Measurements from ENCODE around the gene MYOCD. TPM values are rescaled to one million over a fixed set of nuclear protein-coding genes. Genes with fewer than 3 reads are reported as not detected.

The MYOCD gene
- total and polyA plus RNA-seq, 9 donors = 2.3 to 44.4 (median 9.1) TPM

GRCh38 chr17:12655936-12656335 lies 9.8 kb upstream of the MYOCD start:
- intact Hi-C loops (cut with DNase I) = no loop called here
- DNase-seq = no peak
- no peak overlapping the region for H3K4me3 ChIP-seq

GRCh38 chr17:12656354-12656753 lies 9.3 kb upstream of the MYOCD start:
- Histone ChIP-seq H3K4me3 (no peak overlapping the region), H3K4me1 (ENCODE audit: insufficient read depth) (peaks cover 3% of the 10 kb centered on the region), H3K36me3 (no peaks in the 10 kb centered on the region), H3K27me3 (no peaks in the 10 kb centered on the region), H3K9me3 (no peaks in the 10 kb centered on the region), H3K27ac (no peak overlapping the region)
- no peak for DNase-seq
- TF ChIP-seq EP300 (IDR thresholded peaks at IDR 0.05) (no peak), POLR2A (IDR thresholded peaks at IDR 0.05) (no peak), CTCF (IDR thresholded peaks at IDR 0.05) (no peak)
- 49 to 73% (median 54%) methylated on average over 2 of the region's 2 CpGs for WGBS, 3 donors
- intact Hi-C loops (cut with DNase I) = no loop called here

More at GRCh38 chr17:12655936-12656335, 9.8 kb upstream of the MYOCD start:
- TF ChIP-seq CTCF (IDR thresholded peaks at IDR 0.05) (no peak), EP300 (IDR thresholded peaks at IDR 0.05) (no peak), POLR2A (IDR thresholded peaks at IDR 0.05) (no peak)
- 73 to 82% (median 79%) methylated on average over 4 of the region's 4 CpGs for WGBS, 3 donors
- H3K4me1 ChIP-seq (ENCODE audit: insufficient read depth) = peaks cover 3% of the 10 kb centered on the region
- no peaks in the 10 kb centered on the region for H3K9me3 ChIP-seq
- no peaks in the 10 kb centered on the region for H3K36me3 ChIP-seq
- no peak overlapping the region for H3K27ac ChIP-seq
- no peaks in the 10 kb centered on the region for H3K27me3 ChIP-seq

GRCh38 chr17:12659500-12659899 lies 6.2 kb upstream of the MYOCD start:
- Histone ChIP-seq H3K27ac (no peak overlapping the region), H3K36me3 (no peaks in the 10 kb centered on the region), H3K9me3 (no peaks in the 10 kb centered on the region), H3K4me3 (no peak overlapping the region), H3K27me3 (no peaks in the 10 kb centered on the region), H3K4me1 (ENCODE audit: insufficient read depth) (peaks cover 8% of the 10 kb centered on the region)
- DNase-seq = no peak
- 44 to 76% (median 55%) methylated on average over 1 of the region's 1 CpG for WGBS, 3 donors
- intact Hi-C loops (cut with DNase I) = no loop called here
- no peak for TF ChIP-seq EP300 (IDR thresholded peaks at IDR 0.05)
- no peak for TF ChIP-seq POLR2A (IDR thresholded peaks at IDR 0.05)
- no peak for TF ChIP-seq CTCF (IDR thresholded peaks at IDR 0.05)

GRCh38 chr17:12664252-12664651 lies 1.4 kb upstream of the MYOCD start:
- Histone ChIP-seq H3K27ac (no peak overlapping the region), H3K9me3 (no peaks in the 10 kb centered on the region), H3K4me3 (no peak overlapping the region), H3K4me1 (ENCODE audit: insufficient read depth) (peaks cover 8% of the 10 kb centered on the region), H3K36me3 (no peaks in the 10 kb centered on the region), H3K27me3 (no peaks in the 10 kb centered on the region)
- intact Hi-C loops (cut with DNase I) = loop anchor here in 1 of 4 donors (10.0 kb wide), 2 partner anchors 409 to 479 kb away; no protein-coding TSS in a partner anchor
- 59 to 80% (median 80%) methylated on average over 11 of the region's 11 CpGs for WGBS, 3 donors
- DNase-seq = no peak
- TF ChIP-seq CTCF (IDR thresholded peaks at IDR 0.05) (no peak), POLR2A (IDR thresholded peaks at IDR 0.05) (no peak), EP300 (IDR thresholded peaks at IDR 0.05) (no peak)

Data from ovary (tissue), 9 donors.